SK-N-SH (cell line): ENCODE results near the gene TGFB2.

ENCODE experiments used
- TEAD4 ChIP-seq: IDR thresholded peaks from 2 replicates; pipeline ENCODE4 v1.4.0; 2012; ENCODE audit warnings: mild to moderate bottlenecking, borderline replicate concordance; ENCODE audit not compliant: insufficient read depth
- TF ChIP-seq, protein P1 (sequence below): fragments of 200-600 bp; sonication (generic); IDR thresholded peaks from 2 replicates; pipeline ENCODE4 v1.6.1; 2017; ENCODE audit warnings: antibody characterized with exemption, mild to moderate bottlenecking, moderate library complexity

GRCh38 chr1:218315638-218316037 is 29.5 kb upstream of the TGFB2 start:
- TF ChIP-seq, protein P1, sequence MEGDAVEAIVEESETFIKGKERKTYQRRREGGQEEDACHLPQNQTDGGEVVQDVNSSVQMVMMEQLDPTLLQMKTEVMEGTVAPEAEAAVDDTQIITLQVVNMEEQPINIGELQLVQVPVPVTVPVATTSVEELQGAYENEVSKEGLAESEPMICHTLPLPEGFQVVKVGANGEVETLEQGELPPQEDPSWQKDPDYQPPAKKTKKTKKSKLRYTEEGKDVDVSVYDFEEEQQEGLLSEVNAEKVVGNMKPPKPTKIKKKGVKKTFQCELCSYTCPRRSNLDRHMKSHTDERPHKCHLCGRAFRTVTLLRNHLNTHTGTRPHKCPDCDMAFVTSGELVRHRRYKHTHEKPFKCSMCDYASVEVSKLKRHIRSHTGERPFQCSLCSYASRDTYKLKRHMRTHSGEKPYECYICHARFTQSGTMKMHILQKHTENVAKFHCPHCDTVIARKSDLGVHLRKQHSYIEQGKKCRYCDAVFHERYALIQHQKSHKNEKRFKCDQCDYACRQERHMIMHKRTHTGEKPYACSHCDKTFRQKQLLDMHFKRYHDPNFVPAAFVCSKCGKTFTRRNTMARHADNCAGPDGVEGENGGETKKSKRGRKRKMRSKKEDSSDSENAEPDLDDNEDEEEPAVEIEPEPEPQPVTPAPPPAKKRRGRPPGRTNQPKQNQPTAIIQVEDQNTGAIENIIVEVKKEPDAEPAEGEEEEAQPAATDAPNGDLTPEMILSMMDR = no peak
- no peak for TF ChIP-seq TEAD4
